Mesothelial cell of epicardium (in vitro differentiated cells): ENCODE results near the gene TBC1D5. TPM values are rescaled to one million over a fixed set of nuclear protein-coding genes. Genes with fewer than 3 reads are reported as not detected.

Experiments
- DNase-seq, 2 experiments: peaks; one replicate each; pipeline ENCODE4 v3.0.0; 2021; ENCODE audit warnings: low spot score in 2 of 2; ENCODE audit not compliant: unreplicated experiment in 2 of 2
- H3K27ac Mint-ChIP-seq: 2 replicates; pipeline ENCODE4 v1.8.0; 2021; ENCODE audit warnings: mixed read lengths
- H3K27me3 Mint-ChIP-seq: 2 replicates; pipeline ENCODE4 v1.8.0; 2021; ENCODE audit warnings: low read depth, mixed read lengths
- H3K36me3 Mint-ChIP-seq: 2 replicates; pipeline ENCODE4 v1.8.0; 2021; ENCODE audit warnings: mixed read lengths
- H3K4me1 Mint-ChIP-seq: 2 replicates; pipeline ENCODE4 v1.8.0; 2021; ENCODE audit warnings: mixed read lengths
- H3K4me3 Mint-ChIP-seq: 2 replicates; pipeline ENCODE4 v1.8.0; 2021; ENCODE audit warnings: mild to moderate bottlenecking, moderate library complexity, mixed read lengths
- H3K9me3 Mint-ChIP-seq: 2 replicates; pipeline ENCODE4 v1.8.0; 2021; ENCODE audit warnings: mixed read lengths
- total RNA-seq: library from RNA; stranded (reverse); gene quantifications from 3 replicates; pipeline ENCODE4 v1.2.1, GENCODE V29; 2021
- TF ChIP-seq, protein P1 (sequence below): fragments of 200-600 bp; sonication (generic); IDR thresholded peaks from one replicate; pipeline ENCODE4 v1.5.0; 2021; ENCODE audit warnings: antibody characterized with exemption; ENCODE audit not compliant: unreplicated experiment

TBC1D5 gene
- total RNA-seq, 1 donor from 2014 or later: 75.3 TPM

DNA sequence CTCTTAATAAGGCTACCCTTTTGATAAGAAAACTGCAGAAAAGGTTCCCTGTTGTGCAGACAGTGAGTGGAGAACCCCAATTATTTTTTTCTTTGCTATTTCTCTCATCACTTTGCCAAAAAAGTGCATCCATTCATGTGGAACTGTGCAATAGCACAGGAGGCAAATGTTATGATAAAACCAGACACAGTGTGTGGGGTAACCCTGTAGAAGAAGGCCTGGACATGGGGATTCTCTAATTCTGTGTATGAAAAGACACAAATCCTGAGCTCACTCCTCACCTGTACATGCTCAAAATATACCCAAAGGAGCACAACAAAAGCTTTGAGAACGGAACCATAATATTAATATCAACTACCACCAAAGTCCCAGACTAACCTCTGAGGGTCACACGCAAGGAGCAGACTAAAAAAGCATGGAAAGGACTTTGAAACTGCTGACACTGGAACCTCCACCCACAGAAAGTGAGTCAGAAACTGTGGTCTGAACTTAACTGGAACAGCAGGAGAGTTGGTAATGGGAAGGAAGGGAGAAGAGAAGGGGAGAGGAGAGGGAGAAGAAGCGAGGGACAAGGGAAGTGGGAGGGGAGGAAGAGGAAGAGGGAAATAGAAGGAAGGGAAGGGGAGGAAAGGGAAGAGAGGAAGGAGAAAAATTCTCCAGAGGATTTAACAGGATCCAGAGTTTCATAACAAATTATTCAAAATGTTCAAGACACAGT is 299.9 kb downstream of the TBC1D5 start:
- no peak for DNase-seq
- Mint-ChIP-seq H3K9me3 (peaks cover 15% of the 10 kb centered on the region), H3K27me3 (no peaks in the 10 kb centered on the region), H3K4me1 (no peaks in the 10 kb centered on the region), H3K36me3 (peaks cover 10% of the 10 kb centered on the region), H3K27ac (no peak overlapping the region), H3K4me3 (no peak overlapping the region)
- TF ChIP-seq, protein P1, sequence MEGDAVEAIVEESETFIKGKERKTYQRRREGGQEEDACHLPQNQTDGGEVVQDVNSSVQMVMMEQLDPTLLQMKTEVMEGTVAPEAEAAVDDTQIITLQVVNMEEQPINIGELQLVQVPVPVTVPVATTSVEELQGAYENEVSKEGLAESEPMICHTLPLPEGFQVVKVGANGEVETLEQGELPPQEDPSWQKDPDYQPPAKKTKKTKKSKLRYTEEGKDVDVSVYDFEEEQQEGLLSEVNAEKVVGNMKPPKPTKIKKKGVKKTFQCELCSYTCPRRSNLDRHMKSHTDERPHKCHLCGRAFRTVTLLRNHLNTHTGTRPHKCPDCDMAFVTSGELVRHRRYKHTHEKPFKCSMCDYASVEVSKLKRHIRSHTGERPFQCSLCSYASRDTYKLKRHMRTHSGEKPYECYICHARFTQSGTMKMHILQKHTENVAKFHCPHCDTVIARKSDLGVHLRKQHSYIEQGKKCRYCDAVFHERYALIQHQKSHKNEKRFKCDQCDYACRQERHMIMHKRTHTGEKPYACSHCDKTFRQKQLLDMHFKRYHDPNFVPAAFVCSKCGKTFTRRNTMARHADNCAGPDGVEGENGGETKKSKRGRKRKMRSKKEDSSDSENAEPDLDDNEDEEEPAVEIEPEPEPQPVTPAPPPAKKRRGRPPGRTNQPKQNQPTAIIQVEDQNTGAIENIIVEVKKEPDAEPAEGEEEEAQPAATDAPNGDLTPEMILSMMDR: no peak

GRCh38 chr3:17433876-17434275 is 308.6 kb downstream of the TBC1D5 start:
- H3K27me3 Mint-ChIP-seq: no peaks in the 10 kb centered on the region
- H3K4me1 Mint-ChIP-seq: peaks cover 7% of the 10 kb centered on the region
- no peak overlapping the region for H3K4me3 Mint-ChIP-seq
- TF ChIP-seq, protein P1: no peak
- peaks cover 9% of the 10 kb centered on the region for H3K36me3 Mint-ChIP-seq
- H3K9me3 Mint-ChIP-seq: peaks cover 11% of the 10 kb centered on the region
- no peak for DNase-seq
- H3K27ac Mint-ChIP-seq: no peak overlapping the region

DNA sequence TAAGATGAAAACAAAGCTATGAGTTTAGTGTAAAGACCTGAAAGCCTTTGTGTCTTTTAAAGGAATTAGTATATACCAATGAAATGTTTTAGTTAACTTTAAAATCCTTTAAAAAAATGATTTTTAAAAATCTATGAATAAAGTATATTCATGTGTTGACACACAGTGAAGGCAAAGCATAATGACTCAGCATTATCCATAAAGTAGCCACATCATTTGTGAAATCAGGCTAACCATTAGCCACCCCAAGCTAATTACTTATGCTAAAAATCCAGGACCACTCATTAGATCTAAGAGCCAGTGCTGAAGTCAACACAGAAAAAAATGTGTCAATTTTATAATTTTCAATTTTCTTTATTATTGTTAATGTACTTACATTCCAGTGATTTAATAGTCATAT is 310.2 kb downstream of the TBC1D5 start:
- Mint-ChIP-seq H3K4me1 (peaks cover 7% of the 10 kb centered on the region), H3K4me3 (no peak overlapping the region), H3K27ac (no peak overlapping the region), H3K9me3 (peaks cover 7% of the 10 kb centered on the region), H3K36me3 (peaks cover 7% of the 10 kb centered on the region), H3K27me3 (no peaks in the 10 kb centered on the region)
- TF ChIP-seq, protein P1: no peak
- DNase-seq: no peak

GRCh38 chr3:17431484-17432045 is 310.9 kb downstream of the TBC1D5 start:
- no peak for DNase-seq
- H3K27me3 Mint-ChIP-seq: no peaks in the 10 kb centered on the region
- peaks cover 7% of the 10 kb centered on the region for H3K36me3 Mint-ChIP-seq
- TF ChIP-seq, protein P1: no peak
- H3K4me3 Mint-ChIP-seq: no peak overlapping the region
- no peak overlapping the region for H3K27ac Mint-ChIP-seq
- H3K4me1 Mint-ChIP-seq: peaks cover 7% of the 10 kb centered on the region
- peaks cover 7% of the 10 kb centered on the region for H3K9me3 Mint-ChIP-seq

DNA sequence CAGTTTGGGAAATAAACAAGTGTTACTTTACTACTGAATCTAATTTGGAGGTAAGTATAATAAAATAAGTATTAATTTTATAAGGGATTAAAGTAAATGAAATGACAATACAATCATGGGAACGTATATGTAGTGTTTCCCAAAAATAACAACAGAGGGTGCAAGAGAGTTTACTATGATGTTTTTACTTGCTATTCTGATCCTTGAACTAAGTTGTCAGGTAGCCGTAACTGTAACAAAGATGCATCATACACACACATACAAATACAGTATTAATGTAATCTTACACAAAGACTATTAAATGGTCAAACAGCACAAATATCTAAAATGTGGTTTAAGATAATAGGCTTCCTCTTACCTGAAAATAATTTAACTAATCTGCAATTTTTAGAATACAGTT is 311.4 kb downstream of the TBC1D5 start:
- Mint-ChIP-seq H3K27me3 (no peaks in the 10 kb centered on the region), H3K27ac (no peak overlapping the region), H3K4me3 (no peak overlapping the region), H3K4me1 (peaks cover 7% of the 10 kb centered on the region), H3K36me3 (peaks cover 7% of the 10 kb centered on the region), H3K9me3 (peaks cover 7% of the 10 kb centered on the region)
- TF ChIP-seq, protein P1: no peak
- DNase-seq: no peak
